GM18526 (cell line): ENCODE results near the gene MRTFA.

Source experiments
- POLR2A ChIP-seq: IDR thresholded peaks from 3 replicates; pipeline ENCODE4 v1.6.1; 2011; ENCODE audit not compliant: insufficient read length; ENCODE audit errors: extremely low read depth

Gene MRTFA

DNA sequence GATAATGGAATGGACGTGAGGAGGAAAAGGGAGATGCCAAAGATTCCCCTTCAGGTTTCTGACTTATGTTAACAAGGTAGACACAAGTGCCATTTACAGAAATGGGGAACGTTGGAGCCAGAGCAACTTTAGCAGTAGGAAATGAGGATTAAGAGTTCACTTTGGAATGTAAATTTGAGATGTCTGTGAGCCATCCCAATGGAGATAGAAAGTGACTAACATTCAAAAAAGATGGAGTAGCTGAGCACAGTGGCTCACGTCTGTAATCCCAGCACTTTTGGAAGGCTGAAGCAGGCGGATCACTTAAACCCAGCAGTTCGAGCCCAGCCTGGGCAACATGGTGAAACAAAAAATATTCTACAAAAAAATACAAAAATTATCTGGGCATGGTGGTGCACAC lies 19.9 kb downstream of the MRTFA start:
- TF ChIP-seq POLR2A, result no peak

- TF ChIP-seq POLR2A, result no peak
Measured at GRCh38 chr22:40613067-40613466, 23.5 kb downstream of the MRTFA start.

DNA sequence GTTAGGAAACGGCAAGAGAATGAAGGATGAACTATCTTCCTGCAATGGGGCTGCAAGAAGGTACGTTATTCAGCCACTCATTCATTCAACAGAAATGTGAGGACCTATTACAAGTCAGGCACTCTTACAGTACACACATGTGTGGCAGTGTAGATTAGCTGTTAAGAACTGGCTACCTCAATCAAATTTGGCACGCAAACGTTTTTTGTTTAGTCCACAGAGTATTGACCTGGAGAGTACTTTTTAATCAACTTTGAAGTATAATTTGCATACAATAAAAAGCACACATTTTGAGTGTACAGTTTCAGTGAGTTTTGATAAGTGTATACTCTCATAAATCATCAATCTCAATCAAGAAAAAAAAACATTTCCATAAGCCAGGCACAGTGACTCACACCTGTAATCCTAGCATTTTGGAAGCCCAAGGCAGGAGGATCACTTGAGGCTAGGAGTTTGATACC lies 24.2 kb downstream of the MRTFA start:
- TF ChIP-seq POLR2A, result no peak

- TF ChIP-seq POLR2A, result no peak
Measured at GRCh38 chr22:40611606-40612005, 24.9 kb downstream of the MRTFA start.

DNA sequence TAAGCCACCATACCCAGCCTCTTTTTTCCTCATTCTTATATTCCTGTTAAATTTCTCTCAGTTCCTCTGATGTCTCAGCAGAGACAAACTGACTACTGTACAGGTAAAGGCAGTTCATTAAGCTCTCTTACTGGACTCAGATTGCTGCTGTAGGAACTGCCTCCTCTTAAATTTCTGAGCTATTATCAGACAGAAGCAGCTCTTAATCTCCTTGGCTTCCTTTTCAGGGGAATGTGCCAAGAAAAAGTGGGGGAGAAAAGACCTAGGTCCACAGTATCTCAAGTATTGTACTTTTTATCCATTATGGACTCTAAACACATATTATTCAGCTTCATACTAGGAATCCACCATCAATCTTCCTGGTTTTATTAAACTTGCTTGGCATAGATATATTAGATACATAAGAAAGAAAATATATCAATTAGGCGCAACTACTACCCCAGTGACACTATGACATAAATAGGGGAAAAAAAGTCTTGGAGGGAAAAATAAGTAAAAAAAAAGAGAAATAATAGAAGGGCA lies 26.1 kb downstream of the MRTFA start:
- no peak for TF ChIP-seq POLR2A

- TF ChIP-seq POLR2A, result no peak
Measured at GRCh38 chr22:40609216-40609615, 27.3 kb downstream of the MRTFA start.

GRCh38 chr22:40607506-40607905 lies 29.0 kb downstream of the MRTFA start:
- TF ChIP-seq POLR2A, result no peak

- no peak for TF ChIP-seq POLR2A
Measured at GRCh38 chr22:40606306-40606705, 30.2 kb downstream of the MRTFA start.

- TF ChIP-seq POLR2A, result no peak
Measured at GRCh38 chr22:40605761-40606160, 30.8 kb downstream of the MRTFA start.

DNA sequence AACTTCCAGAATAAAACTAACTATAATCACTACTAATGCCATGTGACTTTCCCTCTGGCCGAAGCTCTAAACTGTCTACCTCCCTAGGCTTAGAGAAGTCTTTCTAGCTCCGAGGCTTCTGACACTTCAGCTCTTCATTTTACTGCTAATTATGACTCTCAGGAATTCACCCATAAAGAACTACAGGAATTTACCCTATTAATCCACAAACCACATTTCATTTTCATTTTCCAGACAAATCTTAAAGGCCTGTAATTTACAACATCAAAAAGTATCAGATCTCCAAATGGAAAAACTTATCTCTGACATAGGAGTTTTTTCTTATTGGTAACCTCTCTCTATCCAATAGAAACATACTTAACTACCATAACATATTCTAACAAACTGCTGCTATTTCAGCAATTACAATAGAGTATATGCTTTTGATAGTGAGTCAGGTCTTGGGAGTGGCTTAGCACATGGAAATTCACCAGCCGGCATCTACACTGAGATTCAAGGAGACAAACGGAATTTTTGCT lies 33.4 kb downstream of the MRTFA start:
- TF ChIP-seq POLR2A, result no peak

DNA sequence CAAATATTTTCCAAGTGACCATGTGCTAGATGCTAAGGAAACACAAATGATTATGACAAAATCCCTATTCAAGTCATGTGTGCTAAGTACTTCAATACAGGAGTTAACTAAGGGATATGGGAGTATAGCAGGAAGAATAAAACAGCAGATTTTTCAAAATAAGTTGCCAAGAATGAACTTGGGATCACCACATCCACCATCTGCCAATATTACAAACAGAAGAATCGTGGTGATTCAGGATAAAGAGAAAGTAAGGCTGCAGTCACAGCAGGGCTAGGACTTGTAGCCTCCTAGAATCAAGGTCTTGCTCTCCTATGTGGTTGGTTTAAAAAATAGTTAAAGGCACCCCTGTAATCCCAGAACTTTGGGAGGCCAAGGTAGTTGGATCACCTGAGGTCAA lies 34.3 kb downstream of the MRTFA start:
- no peak for TF ChIP-seq POLR2A

DNA sequence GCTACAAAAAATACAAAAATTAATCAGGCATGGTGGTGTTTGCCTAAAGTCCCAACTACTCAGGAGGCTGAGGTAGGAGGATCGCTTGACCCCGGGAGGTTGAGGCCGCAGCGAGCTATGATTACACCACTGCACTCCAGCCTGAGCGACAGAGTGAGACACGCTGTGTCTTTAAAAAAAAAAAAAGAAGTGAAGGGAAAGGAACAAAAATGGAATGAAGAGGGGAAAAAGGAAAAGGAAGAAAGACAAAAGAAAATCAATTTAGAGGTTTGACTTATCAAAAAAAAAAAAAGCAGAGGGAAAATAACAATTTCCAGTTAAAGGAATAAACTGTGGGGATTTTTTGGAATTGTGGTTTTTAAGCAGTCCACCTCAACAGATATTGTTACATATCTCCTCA lies 36.8 kb downstream of the MRTFA start:
- TF ChIP-seq POLR2A, result no peak

DNA sequence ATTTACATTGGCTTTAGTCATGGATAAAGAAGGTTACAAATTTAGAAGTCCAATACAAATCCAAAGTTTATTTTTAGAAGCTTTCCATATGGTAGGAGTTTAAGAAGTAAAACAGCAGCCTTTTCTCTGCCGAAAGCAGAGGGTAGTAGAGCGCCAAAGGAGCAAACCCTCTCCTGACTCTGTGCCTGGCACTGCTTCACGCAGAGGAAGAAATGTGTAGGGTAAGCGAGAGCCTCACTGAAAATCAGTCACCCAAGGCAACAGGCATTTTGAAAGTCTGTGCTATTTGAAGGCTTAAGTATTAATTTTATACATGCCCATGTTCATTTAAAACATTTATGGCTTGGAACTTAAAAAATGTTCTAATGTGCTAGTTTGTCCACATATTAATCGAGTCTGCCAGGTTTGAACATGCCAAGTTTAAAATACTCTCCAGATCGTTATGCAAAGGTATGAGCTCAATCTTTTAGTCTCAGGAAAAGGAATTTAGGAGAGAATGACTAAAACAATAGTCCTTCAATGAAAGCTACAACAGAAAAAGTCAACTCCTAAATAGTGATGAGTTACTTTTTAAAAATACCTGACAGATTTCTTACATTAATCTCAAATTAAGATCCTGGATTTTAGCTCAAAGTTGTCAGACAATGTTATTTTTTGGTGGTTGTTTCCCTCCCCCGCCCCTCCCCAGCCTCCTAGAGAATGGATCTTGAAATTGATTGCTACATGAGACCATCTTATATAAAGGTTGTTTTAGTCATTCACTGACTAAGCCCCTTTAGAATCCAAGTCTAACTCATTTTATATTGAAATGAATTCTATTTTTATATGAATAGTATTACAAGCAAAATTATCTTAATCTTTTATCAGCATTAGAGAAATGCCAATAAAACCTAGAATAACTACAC lies 38.7 kb downstream of the MRTFA start:
- TF ChIP-seq POLR2A, result no peak

- TF ChIP-seq POLR2A, result no peak
Measured at GRCh38 chr22:40595497-40596234, 40.9 kb downstream of the MRTFA start.

DNA sequence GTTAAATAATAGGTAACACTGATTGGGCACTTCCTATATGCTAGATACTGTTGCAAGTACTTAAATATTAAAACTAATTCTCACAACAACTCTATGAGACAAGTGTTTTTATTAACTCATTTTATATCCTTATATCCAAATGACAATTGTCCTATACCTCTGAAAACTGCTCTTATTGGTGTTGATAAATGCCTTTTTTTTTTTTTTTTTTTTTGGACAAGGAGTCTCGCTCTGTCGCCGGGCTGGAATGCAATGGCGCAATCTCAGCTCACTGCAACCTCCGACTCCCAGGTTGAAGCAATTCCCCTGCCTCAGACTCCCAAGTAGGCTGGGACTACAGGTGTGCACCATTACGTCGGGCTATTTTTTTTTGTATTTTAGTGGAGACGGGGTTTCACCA lies 41.6 kb downstream of the MRTFA start:
- no peak for TF ChIP-seq POLR2A

- no peak for TF ChIP-seq POLR2A
Measured at GRCh38 chr22:40594346-40594745, 42.2 kb downstream of the MRTFA start.
